H9 (cell line): Measurements from ENCODE around the gene JAKMIP1. TPM values are rescaled to one million over a fixed set of nuclear protein-coding genes. Genes with fewer than 3 reads are reported as not detected.

Source experiments
- DNase-seq: peaks from one replicate; pipeline ENCODE4 v3.0.0-alpha.2; 2017
- H2AFZ ChIP-seq: one replicate; pipeline ENCODE4 v1.6.1; 2013; ENCODE audit warnings: mild to moderate bottlenecking, low read length, control low read depth, moderate library complexity
- H2AK5ac ChIP-seq: 2 replicates; pipeline ENCODE4 v1.6.1; 2013; ENCODE audit warnings: low read length, control low read depth, mixed read lengths; ENCODE audit not compliant: insufficient read length
- H2BK120ac ChIP-seq: one replicate; pipeline ENCODE4 v1.6.1; 2013; ENCODE audit warnings: low read depth, mild to moderate bottlenecking, low read length, control low read depth, inconsistent platforms; ENCODE audit not compliant: poor library complexity, severe bottlenecking
- H2BK12ac ChIP-seq: 2 replicates; pipeline ENCODE4 v1.6.1; 2013; ENCODE audit warnings: low read length, control low read depth, mixed read lengths, low read depth; ENCODE audit not compliant: insufficient read length
- H2BK15ac ChIP-seq: 2 replicates; pipeline ENCODE4 v1.6.1; 2013; ENCODE audit warnings: low read depth, low read length, control low read depth
- H2BK20ac ChIP-seq: one replicate; pipeline ENCODE4 v1.6.1; 2013; ENCODE audit warnings: low read depth, mild to moderate bottlenecking, low read length, control low read depth, inconsistent platforms; ENCODE audit not compliant: poor library complexity, severe bottlenecking
- H2BK5ac ChIP-seq: 2 replicates; pipeline ENCODE4 v1.6.1; 2013; ENCODE audit warnings: low read length, control low read depth, mixed read lengths; ENCODE audit not compliant: insufficient read length
- H3K14ac ChIP-seq: 2 replicates; pipeline ENCODE4 v1.6.1; 2013; ENCODE audit warnings: low read length, control low read depth; ENCODE audit not compliant: insufficient read depth
- H3K18ac ChIP-seq: 2 replicates; pipeline ENCODE4 v1.6.1; 2013; ENCODE audit warnings: low read depth, mild to moderate bottlenecking, mixed read lengths, low read length, control low read depth; ENCODE audit not compliant: insufficient read length
- H3K23ac ChIP-seq: 2 replicates; pipeline ENCODE4 v1.6.1; 2013; ENCODE audit warnings: low read length, control low read depth, mixed read lengths, low read depth; ENCODE audit not compliant: insufficient read length
- H3K23me2 ChIP-seq: 2 replicates; pipeline ENCODE4 v1.6.1; 2013; ENCODE audit warnings: low read depth, mild to moderate bottlenecking, mixed read lengths, low read length, control low read depth; ENCODE audit not compliant: insufficient read length, poor library complexity, severe bottlenecking
- H3K27ac ChIP-seq: 2 replicates; pipeline ENCODE4 v1.5.1; 2013; ENCODE audit warnings: low read length, control low read depth, mixed read lengths, low read depth; ENCODE audit not compliant: insufficient read length
- H3K27me3 ChIP-seq: 2 replicates; pipeline ENCODE4 v1.6.1; 2013; ENCODE audit warnings: low read length, control low read depth, inconsistent platforms; ENCODE audit not compliant: insufficient read depth
- H3K4ac ChIP-seq: 2 replicates; pipeline ENCODE4 v1.6.1; 2013; ENCODE audit warnings: low read depth, mild to moderate bottlenecking, control low read depth, inconsistent platforms, low read length, moderate library complexity
- H3K4me1 ChIP-seq: 2 replicates; pipeline ENCODE4 v1.6.1; 2013; ENCODE audit warnings: low read length, control low read depth, inconsistent platforms; ENCODE audit not compliant: insufficient read depth
- H3K4me2 ChIP-seq: 2 replicates; pipeline ENCODE4 v1.6.1; 2013; ENCODE audit warnings: low read length, control low read depth, mixed read lengths; ENCODE audit not compliant: insufficient read length, insufficient read depth
- H3K56ac ChIP-seq: 2 replicates; pipeline ENCODE4 v1.6.1; 2013; ENCODE audit warnings: low read depth, mild to moderate bottlenecking, mixed read lengths, low read length, control low read depth; ENCODE audit not compliant: insufficient read length
- H3K79me1 ChIP-seq: 2 replicates; pipeline ENCODE4 v1.6.1; 2013; ENCODE audit warnings: low read depth, mild to moderate bottlenecking, moderate library complexity, low read length, control low read depth, inconsistent platforms; ENCODE audit not compliant: insufficient read depth, poor library complexity, severe bottlenecking
- H3K79me2 ChIP-seq: 2 replicates; pipeline ENCODE4 v1.6.1; 2013; ENCODE audit warnings: low read length, control low read depth, inconsistent platforms; ENCODE audit not compliant: insufficient read depth
- H3K9ac ChIP-seq: 2 replicates; pipeline ENCODE4 v1.6.1; 2013; ENCODE audit warnings: low read length, control low read depth, mixed read lengths; ENCODE audit not compliant: insufficient read length; ENCODE audit errors: extremely low read depth
- H3K9me3 ChIP-seq: one replicate; pipeline ENCODE4 v1.6.1; 2013; ENCODE audit warnings: low read depth, low read length, inconsistent platforms; ENCODE audit not compliant: control insufficient read depth
- H3T11ph ChIP-seq: one replicate; pipeline ENCODE4 v1.6.1; 2013; ENCODE audit warnings: mild to moderate bottlenecking, low read length, control low read depth, inconsistent platforms
- H4K20me1 ChIP-seq: one replicate; pipeline ENCODE4 v1.6.1; 2013; ENCODE audit not compliant: control insufficient read depth, insufficient read length, insufficient read depth
- H4K5ac ChIP-seq: 2 replicates; pipeline ENCODE4 v1.6.1; 2013; ENCODE audit warnings: low read depth, mild to moderate bottlenecking, mixed read lengths, low read length, control low read depth; ENCODE audit not compliant: insufficient read length
- H4K8ac ChIP-seq: replicated peaks from 2 replicates; pipeline ENCODE4 v1.6.1; 2013; ENCODE audit warnings: low read length, control low read depth, mixed read lengths, low read depth; ENCODE audit not compliant: insufficient read length
- H4K91ac ChIP-seq: 2 replicates; pipeline ENCODE4 v1.6.1; 2013; ENCODE audit warnings: low read depth, mild to moderate bottlenecking, moderate library complexity, mixed read lengths, low read length, control low read depth; ENCODE audit not compliant: insufficient read length
- H3K27ac Mint-ChIP-seq, 3 experiments: 2 replicates in 2 of 3; 3 replicates in 1 of 3; pipeline ENCODE4 v1.8.0; 2020 to 2021; ENCODE audit warnings: mixed read lengths in 3 of 3, mild to moderate bottlenecking in 1 of 3, moderate library complexity in 1 of 3
- H3K27me3 Mint-ChIP-seq: 2 replicates; pipeline ENCODE4 v1.8.0; 2021; ENCODE audit warnings: low read depth, mild to moderate bottlenecking, moderate library complexity, mixed read lengths
- H3K36me3 Mint-ChIP-seq, 3 experiments: 2 replicates in 2 of 3; 3 replicates in 1 of 3; pipeline ENCODE4 v1.8.0; 2020 to 2021; ENCODE audit warnings: low read depth in 3 of 3, mixed read lengths in 3 of 3; ENCODE audit not compliant: insufficient read depth in 1 of 3
- H3K4me1 Mint-ChIP-seq, 2 experiments: 2 replicates each; pipeline ENCODE4 v1.8.0; 2020; ENCODE audit warnings: mixed read lengths in 2 of 2
- H3K4me3 Mint-ChIP-seq, 2 experiments: 2 replicates in 1 of 2; 3 replicates in 1 of 2; pipeline ENCODE4 v1.8.0; 2020 to 2021; ENCODE audit warnings: mild to moderate bottlenecking in 2 of 2, mixed read lengths in 2 of 2, moderate library complexity in 1 of 2
- H3K9me3 Mint-ChIP-seq, 2 experiments: 2 replicates in 1 of 2; 3 replicates in 1 of 2; pipeline ENCODE4 v1.8.0; 2020; ENCODE audit warnings: mild to moderate bottlenecking in 2 of 2, mixed read lengths in 2 of 2, moderate library complexity in 1 of 2
- CTCF ChIP-seq: fragments of 200-600 bp; sonication (generic); conservative IDR thresholded peaks from 3 replicates; pipeline ENCODE4 v1.8.0; 2021; ENCODE audit warnings: antibody characterized with exemption, mild to moderate bottlenecking
- WGBS: extraction: QIAGEN DNeasy Blood & Tissue Kit; methylation state at CpG from one replicate; pipeline ENCODE4 v1.1.7; 2013; ENCODE audit warnings: missing lambda C conversion rate, low lambda C conversion rate, mixed read lengths; ENCODE audit not compliant: insufficient read length; ENCODE audit errors: extremely low coverage; 5-methylcytosine and 5-hydroxymethylcytosine counted together
- total RNA-seq: library from RNA; stranded (reverse); gene quantifications from 2 replicates; pipeline ENCODE4 v1.2.1, GENCODE V29; 2021

Gene JAKMIP1
- total RNA-seq, 1 experiment from 2014 or later: 1.5 TPM

- Histone ChIP-seq H2BK5ac (no peak overlapping the region), H2BK15ac (no peak overlapping the region), H3K27me3 (no peaks in the 10 kb centered on the region), H4K20me1 (no peaks in the 10 kb centered on the region), H3K9ac (no peak overlapping the region), H4K8ac (no peak overlapping the region), H2AFZ (no peak overlapping the region), H3K4me1 (no peaks in the 10 kb centered on the region), H2BK120ac (no peak overlapping the region), H3K27ac (no peak overlapping the region), H3K79me1 (no peaks in the 10 kb centered on the region), H3K18ac (no peak overlapping the region), H3T11ph (no peak overlapping the region), H3K4me2 (no peak overlapping the region), H2AK5ac (no peak overlapping the region), H4K5ac (no peak overlapping the region), H3K4ac (no peak overlapping the region), H3K9me3 (no peaks in the 10 kb centered on the region), H3K14ac (no peak overlapping the region), H3K23me2 (no peaks in the 10 kb centered on the region), H3K79me2 (no peaks in the 10 kb centered on the region), H4K91ac (no peak overlapping the region), H2BK12ac (no peak overlapping the region), H3K23ac (no peak overlapping the region), H3K56ac (no peak overlapping the region), H2BK20ac (no peak overlapping the region)
- Mint-ChIP-seq H3K27me3 (peaks cover 3% of the 10 kb centered on the region), H3K27ac (no peak overlapping the region), H3K9me3 (peaks cover 12 to 15% of the 10 kb centered on the region in 2 experiments), H3K4me3 (no peak overlapping the region), H3K4me1 (peaks cover 9 to 17% of the 10 kb centered on the region in 2 experiments), H3K36me3 (peaks cover 12 to 16% (median 13%) of the 10 kb centered on the region in 3 experiments)
- WGBS: no CpG with 5 or more reads among the region's 16 CpGs
- DNase-seq: no peak
- no peak for TF ChIP-seq CTCF
Observed at GRCh38 chr4:6054162-6054922, 146.0 kb downstream of the JAKMIP1 start.
